Sigmoid colon (tissue), 4 donors: Measurements from ENCODE around the gene NDST1.

Experiments
- CTCF ChIP-seq, 4 experiments: fragments of 450-650 bp in 3 of 4; fragments of 200-600 bp in 1 of 4; IDR thresholded peaks; one replicate each; pipeline ENCODE4 v1.5.1; 2016 to 2019; ENCODE audit warnings: antibody characterized with exemption in 4 of 4, mild to moderate bottlenecking in 3 of 4, moderate library complexity in 2 of 4
- EP300 ChIP-seq, 4 donors: sonication (generic); formaldehyde crosslinking; IDR thresholded peaks; one replicate each; pipeline ENCODE4 v1.6.1; 2017; ENCODE audit warnings: antibody characterized with exemption in 4 of 4
- POLR2AphosphoS5 ChIP-seq, 4 donors: sonication (generic); formaldehyde crosslinking; IDR thresholded peaks; one replicate each; pipeline ENCODE4 v1.6.1; 2017; ENCODE audit warnings: antibody characterized with exemption in 4 of 4

GRCh38 chr5:150508828-150509227 lies 897 bp downstream of the NDST1 start:
- TF ChIP-seq POLR2AphosphoS5 (IDR thresholded peaks at IDR 0.05) (no peak), CTCF (IDR thresholded peaks at IDR 0.05) (no peak), EP300 (IDR thresholded peaks at IDR 0.05) (no peak)
